ENCODE measurements around the gene ZNF45. TPM values are rescaled to one million over a fixed set of nuclear protein-coding genes. Genes with fewer than 3 reads are reported as not detected.

The ZNF45 gene
- total RNA-seq, 1 experiment from 2014 or later, result 12.2 TPM

- TF ChIP-seq ESRRA (CRISPR knock-in tag; IDR thresholded peaks at IDR 0.05; ENCODE audit: borderline replicate concordance), result no peak
Measured at GRCh38 chr19:43957891-43958290, 22.8 kb upstream of the ZNF45 start (continued).

DNA sequence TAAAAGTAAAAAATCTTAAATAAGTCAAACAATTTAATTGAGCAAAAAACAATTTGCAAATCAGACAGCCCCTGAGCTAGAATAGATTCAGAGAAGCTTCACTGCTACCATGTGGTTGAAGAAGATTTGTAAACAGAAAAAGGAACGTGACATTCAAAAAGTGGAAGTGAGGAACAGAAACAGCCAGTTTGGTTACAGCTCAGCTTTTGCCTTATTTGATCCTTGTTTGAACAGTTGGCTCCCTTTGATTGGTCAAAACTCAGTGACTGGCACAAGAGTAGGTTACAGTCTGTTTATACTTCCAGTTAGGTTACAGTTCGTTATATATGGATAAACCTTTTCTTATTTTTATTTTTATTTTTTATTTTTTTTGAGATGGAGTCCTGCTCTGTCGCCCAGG, 21.7 kb upstream of the ZNF45 start:
- DNase-seq (ENCODE audit: low spot score) (no peak), ATAC-seq (no peak)
- TF ChIP-seq HMGA2 (CRISPR knock-in tag; IDR thresholded peaks at IDR 0.05) (no peak), CREB1 (CRISPR knock-in tag; IDR thresholded peaks at IDR 0.05) (no peak), ZNF512 (CRISPR knock-in tag; IDR thresholded peaks at IDR 0.05; ENCODE audit: borderline replicate concordance) (no peak), ATF1 (CRISPR knock-in tag; IDR thresholded peaks at IDR 0.05) (no peak), CREM (CRISPR knock-in tag; IDR thresholded peaks at IDR 0.05) (no peak), ZNF263 (CRISPR knock-in tag; IDR thresholded peaks at IDR 0.05; ENCODE audit: low read depth) (no peak), FOXP1 (CRISPR knock-in tag; IDR thresholded peaks at IDR 0.05; ENCODE audit: borderline replicate concordance) (no peak), ESRRA (CRISPR knock-in tag; IDR thresholded peaks at IDR 0.05; ENCODE audit: borderline replicate concordance) (no peak), GABPB1 (CRISPR knock-in tag; IDR thresholded peaks at IDR 0.05) (no peak), GTF2I (CRISPR knock-in tag; conservative IDR thresholded peaks at IDR 0.05) (no peak), ELF4 (CRISPR knock-in tag; IDR thresholded peaks at IDR 0.05; ENCODE audit: low read depth) (no peak), FOXK1 (CRISPR knock-in tag; IDR thresholded peaks at IDR 0.05) (no peak), USF1 (CRISPR knock-in tag; IDR thresholded peaks at IDR 0.05) (no peak), E2F1 (CRISPR knock-in tag; IDR thresholded peaks at IDR 0.05) (no peak)
- TF ChIP-seq, protein P1, sequence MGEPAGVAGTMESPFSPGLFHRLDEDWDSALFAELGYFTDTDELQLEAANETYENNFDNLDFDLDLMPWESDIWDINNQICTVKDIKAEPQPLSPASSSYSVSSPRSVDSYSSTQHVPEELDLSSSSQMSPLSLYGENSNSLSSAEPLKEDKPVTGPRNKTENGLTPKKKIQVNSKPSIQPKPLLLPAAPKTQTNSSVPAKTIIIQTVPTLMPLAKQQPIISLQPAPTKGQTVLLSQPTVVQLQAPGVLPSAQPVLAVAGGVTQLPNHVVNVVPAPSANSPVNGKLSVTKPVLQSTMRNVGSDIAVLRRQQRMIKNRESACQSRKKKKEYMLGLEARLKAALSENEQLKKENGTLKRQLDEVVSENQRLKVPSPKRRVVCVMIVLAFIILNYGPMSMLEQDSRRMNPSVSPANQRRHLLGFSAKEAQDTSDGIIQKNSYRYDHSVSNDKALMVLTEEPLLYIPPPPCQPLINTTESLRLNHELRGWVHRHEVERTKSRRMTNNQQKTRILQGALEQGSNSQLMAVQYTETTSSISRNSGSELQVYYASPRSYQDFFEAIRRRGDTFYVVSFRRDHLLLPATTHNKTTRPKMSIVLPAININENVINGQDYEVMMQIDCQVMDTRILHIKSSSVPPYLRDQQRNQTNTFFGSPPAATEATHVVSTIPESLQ (CRISPR knock-in tag; IDR thresholded peaks at IDR 0.05), result no peak
- no peak overlapping the region for H3K27ac Mint-ChIP-seq
- no peak overlapping the region for H3K4me3 Mint-ChIP-seq
- peaks cover 41% of the 10 kb centered on the region for H3K36me3 Mint-ChIP-seq
- no peaks in the 10 kb centered on the region for H3K27me3 Mint-ChIP-seq (ENCODE audit: low read depth)
- POLR2A ChIA-PET, result no interaction called here
- peaks cover 3% of the 10 kb centered on the region; the same call in 1 of the 2 replicates for H3K4me1 Mint-ChIP-seq
- CTCF ChIA-PET, result no interaction called here
- peaks cover 70% of the 10 kb centered on the region for H3K9me3 Mint-ChIP-seq

DNA sequence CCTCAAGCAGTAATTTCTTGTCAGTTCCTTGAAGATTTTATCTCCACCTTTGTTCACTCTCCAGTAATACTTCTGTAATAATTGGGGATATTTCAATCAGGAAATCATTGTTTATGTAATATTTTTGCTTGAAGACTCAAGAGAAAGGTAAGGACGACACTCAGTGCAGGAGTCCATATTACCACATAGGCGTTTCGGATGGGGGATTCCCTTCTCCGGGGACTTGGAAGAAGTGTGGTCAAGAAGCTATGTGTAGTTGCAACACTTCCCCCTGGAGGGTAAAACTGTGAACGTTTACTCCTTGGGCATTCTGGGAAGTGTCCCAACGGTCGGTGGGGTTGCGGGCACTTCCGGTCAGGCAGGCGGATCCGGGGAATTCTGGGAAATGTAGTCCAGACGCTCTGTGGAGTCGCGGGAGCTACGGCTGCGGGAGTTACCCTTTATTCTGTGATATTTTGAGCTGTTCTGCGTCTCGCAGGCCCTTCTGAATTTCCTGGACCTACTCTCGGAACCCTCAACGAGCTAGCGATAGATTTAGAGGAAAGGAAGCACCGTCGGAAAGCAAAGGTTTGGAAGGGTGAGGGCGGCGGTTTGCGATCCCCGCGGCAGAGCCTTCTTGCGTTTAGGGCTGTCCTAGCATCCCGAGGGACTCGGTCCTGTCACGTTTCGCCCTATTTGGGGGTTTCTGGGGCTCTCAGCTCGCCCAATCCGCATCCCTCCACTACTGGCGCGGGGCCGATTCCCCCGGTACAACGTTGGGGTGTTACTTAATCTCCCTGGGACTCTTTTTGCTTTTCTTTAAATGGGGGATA, 16.0 kb upstream of the ZNF45 start, which contains the start of gene ZNF221:
Gene ZNF221 (plus strand): TSS at position 395 of the 812 bp plus-strand sequence. CDS start 11,499 bp downstream, outside the sequence.
- H3K9me3 Mint-ChIP-seq, result peaks cover 66% of the 10 kb centered on the region
- POLR2A ChIA-PET, result interaction anchor here (0.6 to 1.2 kb wide), 2 partner anchors 16 to 184 kb away, joined by 3 read pairs; partner anchors contain the start of gene ZNF45
- peak within 1 kb of the TSS; percentile 100 for H3K4me3 Mint-ChIP-seq
- peak within 1 kb of the TSS; percentile 94; the same call in 1 of the 2 replicates for H3K27ac Mint-ChIP-seq
- peaks cover 31% of the 10 kb centered on the region for H3K27me3 Mint-ChIP-seq (ENCODE audit: low read depth)
- peak; percentile 98 for ATAC-seq
- H3K4me1 Mint-ChIP-seq, result peaks cover 6% of the 10 kb centered on the region
- CTCF ChIA-PET, result interaction anchor here (0.5 to 1.8 kb wide), 15 partner anchors 10 to 549 kb away, joined by 3 to 20 read pairs (median 4); partner anchors contain the start of genes ZNF155, ZNF180, ZNF283 and ZNF45
- H3K36me3 Mint-ChIP-seq, result peaks cover 29% of the 10 kb centered on the region
- DNase-seq (ENCODE audit: low spot score), result peak; percentile 86
- TF ChIP-seq, protein P2, sequence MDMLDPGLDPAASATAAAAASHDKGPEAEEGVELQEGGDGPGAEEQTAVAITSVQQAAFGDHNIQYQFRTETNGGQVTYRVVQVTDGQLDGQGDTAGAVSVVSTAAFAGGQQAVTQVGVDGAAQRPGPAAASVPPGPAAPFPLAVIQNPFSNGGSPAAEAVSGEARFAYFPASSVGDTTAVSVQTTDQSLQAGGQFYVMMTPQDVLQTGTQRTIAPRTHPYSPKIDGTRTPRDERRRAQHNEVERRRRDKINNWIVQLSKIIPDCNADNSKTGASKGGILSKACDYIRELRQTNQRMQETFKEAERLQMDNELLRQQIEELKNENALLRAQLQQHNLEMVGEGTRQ (CRISPR knock-in tag; IDR thresholded peaks at IDR 0.05), result peak; percentile 68
- peak; percentile 95 for TF ChIP-seq MYBL2 (CRISPR knock-in tag; IDR thresholded peaks at IDR 0.05)
- TF ChIP-seq, protein P3, sequence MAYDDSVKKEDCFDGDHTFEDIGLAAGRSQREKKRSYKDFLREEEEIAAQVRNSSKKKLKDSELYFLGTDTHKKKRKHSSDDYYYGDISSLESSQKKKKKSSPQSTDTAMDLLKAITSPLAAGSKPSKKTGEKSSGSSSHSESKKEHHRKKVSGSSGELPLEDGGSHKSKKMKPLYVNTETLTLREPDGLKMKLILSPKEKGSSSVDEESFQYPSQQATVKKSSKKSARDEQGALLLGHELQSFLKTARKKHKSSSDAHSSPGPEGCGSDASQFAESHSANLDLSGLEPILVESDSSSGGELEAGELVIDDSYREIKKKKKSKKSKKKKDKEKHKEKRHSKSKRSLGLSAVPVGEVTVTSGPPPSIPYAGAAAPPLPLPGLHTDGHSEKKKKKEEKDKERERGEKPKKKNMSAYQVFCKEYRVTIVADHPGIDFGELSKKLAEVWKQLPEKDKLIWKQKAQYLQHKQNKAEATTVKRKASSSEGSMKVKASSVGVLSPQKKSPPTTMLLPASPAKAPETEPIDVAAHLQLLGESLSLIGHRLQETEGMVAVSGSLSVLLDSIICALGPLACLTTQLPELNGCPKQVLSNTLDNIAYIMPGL (CRISPR knock-in tag; IDR thresholded peaks at IDR 0.05), result no peak
- no peak for TF ChIP-seq ZNF232 (CRISPR knock-in tag; IDR thresholded peaks at IDR 0.05)
- peak; percentile 60; the same call in 1 of the 2 replicates for TF ChIP-seq SP1 (CRISPR knock-in tag; conservative IDR thresholded peaks at IDR 0.05)
- TF ChIP-seq ETV6 (CRISPR knock-in tag; IDR thresholded peaks at IDR 0.05), result no peak
- TF ChIP-seq ZNF121 (CRISPR knock-in tag; IDR thresholded peaks at IDR 0.05), result no peak
- TF ChIP-seq ZNF219 (CRISPR knock-in tag; IDR thresholded peaks at IDR 0.05; ENCODE audit: borderline replicate concordance), result no peak
- TF ChIP-seq USF1 (CRISPR knock-in tag; IDR thresholded peaks at IDR 0.05), result peak; percentile 34; the same call in 1 of the 2 replicates
- TF ChIP-seq SOX15 (CRISPR knock-in tag; IDR thresholded peaks at IDR 0.05), result no peak
- peak; percentile 81 for TF ChIP-seq GABPB1 (CRISPR knock-in tag; IDR thresholded peaks at IDR 0.05)
- peak; percentile 51; the same call in 1 of the 2 replicates for TF ChIP-seq FOXK1 (CRISPR knock-in tag; IDR thresholded peaks at IDR 0.05)

Data from WTC11 (cell line).